GM21717 (cell line): Measurements from ENCODE around the gene MLLT1.
"Not testable (repeated sequence)": the region's sequence is repeated elsewhere in the genome, so short reads cannot be mapped to it uniquely, and the experiment has no call there.

Experiments
- ATAC-seq: cut with Tn5 transposase; IDR thresholded peaks from one replicate; pipeline ENCODE4 v1.9.1; 2021; ENCODE audit warnings: mild to moderate bottlenecking, moderate library complexity; ENCODE audit not compliant: unreplicated experiment

MLLT1 gene

GRCh38 chr19:6279931-6280591, at the start of gene MLLT1:
Gene MLLT1, minus strand, starts transcription at chr19:6279975. Its CDS starts 191 bp downstream, at chr19:6279784.
- ATAC-seq: peak; percentile 67

GRCh38 chr19:6326815-6327214, 47.0 kb upstream of the MLLT1 start:
- ATAC-seq: no peak

GRCh38 chr19:6325614-6326013, 45.8 kb upstream of the MLLT1 start:
- no peak for ATAC-seq

GRCh38 chr19:6324757-6325156, 45.0 kb upstream of the MLLT1 start:
- ATAC-seq: no peak

- ATAC-seq: no peak
These were observed 42.5 kb upstream of the MLLT1 start for GRCh38 chr19:6322284-6322683.

GRCh38 chr19:6319376-6319775, 39.6 kb upstream of the MLLT1 start:
- no peak for ATAC-seq

- no peak for ATAC-seq
These were observed 39.0 kb upstream of the MLLT1 start for GRCh38 chr19:6318772-6319171.

GRCh38 chr19:6315646-6316045, 35.9 kb upstream of the MLLT1 start:
- ATAC-seq: not testable (repeated sequence)

- no peak for ATAC-seq
These were observed 33.7 kb upstream of the MLLT1 start for GRCh38 chr19:6313398-6313969.

- ATAC-seq: no peak
These were observed 32.2 kb upstream of the MLLT1 start for GRCh38 chr19:6312018-6312417.

- ATAC-seq: no peak
These were observed 18.6 kb upstream of the MLLT1 start for GRCh38 chr19:6298413-6298812.

- ATAC-seq: no peak
These were observed 17.4 kb upstream of the MLLT1 start for GRCh38 chr19:6297202-6297601.

GRCh38 chr19:6292006-6292405, 12.2 kb upstream of the MLLT1 start:
- ATAC-seq: no peak

- no peak for ATAC-seq
These were observed 9.0 kb upstream of the MLLT1 start for GRCh38 chr19:6288737-6289136.

- no peak for ATAC-seq
These were observed 7.6 kb upstream of the MLLT1 start for GRCh38 chr19:6287269-6287885.

GRCh38 chr19:6286676-6287075, 6.9 kb upstream of the MLLT1 start:
- ATAC-seq: no peak

GRCh38 chr19:6282393-6282792, 2.6 kb upstream of the MLLT1 start:
- not testable (repeated sequence) for ATAC-seq

- peak; percentile 29 for ATAC-seq
These were observed 200 bp downstream of the MLLT1 start for GRCh38 chr19:6279620-6279930.

- no peak for ATAC-seq
These were observed 795 bp downstream of the MLLT1 start for GRCh38 chr19:6278740-6279619.

- no peak for ATAC-seq
These were observed 1.7 kb downstream of the MLLT1 start for GRCh38 chr19:6278051-6278450.

GRCh38 chr19:6276447-6276846, 3.3 kb downstream of the MLLT1 start:
- no peak for ATAC-seq
